Heart left ventricle (tissue), 13 donors: Measurements from ENCODE around the gene TFF3.

Experiments
- CTCF ChIP-seq, 12 donors: fragments of 200-600 bp; sonication (generic) in 4 of 12; IDR thresholded peaks; one replicate each; pipeline versions ENCODE4 v1.5.0 to v1.8.0; 2018 to 2022; ENCODE audit warnings: antibody characterized with exemption in 12 of 12, mild to moderate bottlenecking in 5 of 12
- POLR2A ChIP-seq, 2 donors: fragments of 450-650 bp; IDR thresholded peaks; one replicate each; pipeline ENCODE4 v1.6.1; 2017; ENCODE audit warnings: antibody characterized with exemption in 2 of 2, mild to moderate bottlenecking in 2 of 2, moderate library complexity in 2 of 2
- donor health status: ischemic (EF 13 %, LVEDD 7.1; RV severe dilation, severe dysfunction).
- donor health status: DM: no; HTN: yes; CAD: no.
- donor health status: DM: no; HTN: no; CAD: no.
- donor health status: ischemic (EF 25% LVEDD 6.9; RV normal size, moderate dysfunction).
- donor health status: ischemic (EF 25% LVEDD 5.7; RV mildly dilated, moderate dysfunction).
- donor health status: ischemic (EF 35%, LVEDD 5.7; RV mildly dilated, moderate dysfunction).
- donor health status: nonischemic (EF 11% LVEDD 7.7; RV severe dilation, severe dysfunction).
- donor health status: DM: yes; HTN: yes; CAD: no.
- donor health status: PGD.
- donor health status: ischemic (EF 29% LVEDD 5.4; RV normal size, mild dysfunction).
- donor health status: nonischemic (EF 23%, LVEDD 6.1; RV moderate dilation, normal function).

- TF ChIP-seq CTCF (IDR thresholded peaks at IDR 0.05) (no peak), POLR2A (IDR thresholded peaks at IDR 0.05) (no peak)
Measured at GRCh38 chr21:42301371-42302075, 13.7 kb downstream of the TFF3 start.
